ENCODE results near the gene SPAG17.

DNA sequence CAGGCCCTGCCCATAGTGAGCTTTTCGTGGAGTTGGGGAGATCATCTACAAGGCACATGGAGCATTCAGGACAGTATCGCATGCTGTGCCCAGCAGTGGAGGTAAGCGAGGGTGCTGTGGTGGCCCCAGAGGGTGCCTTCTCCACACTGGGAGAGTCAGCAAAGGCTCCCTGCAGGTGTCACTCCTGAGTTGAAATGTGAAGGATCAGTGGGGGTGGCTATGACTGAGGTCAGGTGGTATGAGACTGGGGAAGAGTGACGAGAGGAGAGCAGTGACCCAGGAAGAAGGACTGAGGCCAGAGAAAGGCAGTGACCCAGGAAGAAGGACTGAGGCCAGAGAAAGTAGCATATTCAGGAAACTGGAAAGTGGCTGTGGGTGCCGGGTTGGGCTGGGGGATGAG lies 53.0 kb downstream of the SPAG17 start:
- TF ChIP-seq, protein P1, sequence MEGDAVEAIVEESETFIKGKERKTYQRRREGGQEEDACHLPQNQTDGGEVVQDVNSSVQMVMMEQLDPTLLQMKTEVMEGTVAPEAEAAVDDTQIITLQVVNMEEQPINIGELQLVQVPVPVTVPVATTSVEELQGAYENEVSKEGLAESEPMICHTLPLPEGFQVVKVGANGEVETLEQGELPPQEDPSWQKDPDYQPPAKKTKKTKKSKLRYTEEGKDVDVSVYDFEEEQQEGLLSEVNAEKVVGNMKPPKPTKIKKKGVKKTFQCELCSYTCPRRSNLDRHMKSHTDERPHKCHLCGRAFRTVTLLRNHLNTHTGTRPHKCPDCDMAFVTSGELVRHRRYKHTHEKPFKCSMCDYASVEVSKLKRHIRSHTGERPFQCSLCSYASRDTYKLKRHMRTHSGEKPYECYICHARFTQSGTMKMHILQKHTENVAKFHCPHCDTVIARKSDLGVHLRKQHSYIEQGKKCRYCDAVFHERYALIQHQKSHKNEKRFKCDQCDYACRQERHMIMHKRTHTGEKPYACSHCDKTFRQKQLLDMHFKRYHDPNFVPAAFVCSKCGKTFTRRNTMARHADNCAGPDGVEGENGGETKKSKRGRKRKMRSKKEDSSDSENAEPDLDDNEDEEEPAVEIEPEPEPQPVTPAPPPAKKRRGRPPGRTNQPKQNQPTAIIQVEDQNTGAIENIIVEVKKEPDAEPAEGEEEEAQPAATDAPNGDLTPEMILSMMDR (conservative IDR thresholded peaks at IDR 0.05; ENCODE audit: low read depth in 2 of 2) = 0 out of 4 replicates have a peak, but pooled peaks of 1 of the 2 experiments have one; percentile 11
- no peak for TF ChIP-seq JUNB (IDR thresholded peaks at IDR 0.05; ENCODE audit: unreplicated experiment)
- TF ChIP-seq EZH2phosphoT487 (IDR thresholded peaks at IDR 0.05; ENCODE audit: unreplicated experiment) = no peak
- TF ChIP-seq, protein P2, sequence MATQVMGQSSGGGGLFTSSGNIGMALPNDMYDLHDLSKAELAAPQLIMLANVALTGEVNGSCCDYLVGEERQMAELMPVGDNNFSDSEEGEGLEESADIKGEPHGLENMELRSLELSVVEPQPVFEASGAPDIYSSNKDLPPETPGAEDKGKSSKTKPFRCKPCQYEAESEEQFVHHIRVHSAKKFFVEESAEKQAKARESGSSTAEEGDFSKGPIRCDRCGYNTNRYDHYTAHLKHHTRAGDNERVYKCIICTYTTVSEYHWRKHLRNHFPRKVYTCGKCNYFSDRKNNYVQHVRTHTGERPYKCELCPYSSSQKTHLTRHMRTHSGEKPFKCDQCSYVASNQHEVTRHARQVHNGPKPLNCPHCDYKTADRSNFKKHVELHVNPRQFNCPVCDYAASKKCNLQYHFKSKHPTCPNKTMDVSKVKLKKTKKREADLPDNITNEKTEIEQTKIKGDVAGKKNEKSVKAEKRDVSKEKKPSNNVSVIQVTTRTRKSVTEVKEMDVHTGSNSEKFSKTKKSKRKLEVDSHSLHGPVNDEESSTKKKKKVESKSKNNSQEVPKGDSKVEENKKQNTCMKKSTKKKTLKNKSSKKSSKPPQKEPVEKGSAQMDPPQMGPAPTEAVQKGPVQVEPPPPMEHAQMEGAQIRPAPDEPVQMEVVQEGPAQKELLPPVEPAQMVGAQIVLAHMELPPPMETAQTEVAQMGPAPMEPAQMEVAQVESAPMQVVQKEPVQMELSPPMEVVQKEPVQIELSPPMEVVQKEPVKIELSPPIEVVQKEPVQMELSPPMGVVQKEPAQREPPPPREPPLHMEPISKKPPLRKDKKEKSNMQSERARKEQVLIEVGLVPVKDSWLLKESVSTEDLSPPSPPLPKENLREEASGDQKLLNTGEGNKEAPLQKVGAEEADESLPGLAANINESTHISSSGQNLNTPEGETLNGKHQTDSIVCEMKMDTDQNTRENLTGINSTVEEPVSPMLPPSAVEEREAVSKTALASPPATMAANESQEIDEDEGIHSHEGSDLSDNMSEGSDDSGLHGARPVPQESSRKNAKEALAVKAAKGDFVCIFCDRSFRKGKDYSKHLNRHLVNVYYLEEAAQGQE (IDR thresholded peaks at IDR 0.05; ENCODE audit: unreplicated experiment) = no peak
- TF ChIP-seq EZH2 (IDR thresholded peaks at IDR 0.05; ENCODE audit: low read depth, unreplicated experiment) = no peak
- no peak for TF ChIP-seq ZNF114 (CRISPR knock-in tag; IDR thresholded peaks at IDR 0.05)
